ENCODE results near the gene CEP112. TPM values are rescaled to one million over a fixed set of nuclear protein-coding genes. Genes with fewer than 3 reads are reported as not detected.

The CEP112 gene
- total RNA-seq, 1 donor from 2014 or later = 24.5 TPM

DNA sequence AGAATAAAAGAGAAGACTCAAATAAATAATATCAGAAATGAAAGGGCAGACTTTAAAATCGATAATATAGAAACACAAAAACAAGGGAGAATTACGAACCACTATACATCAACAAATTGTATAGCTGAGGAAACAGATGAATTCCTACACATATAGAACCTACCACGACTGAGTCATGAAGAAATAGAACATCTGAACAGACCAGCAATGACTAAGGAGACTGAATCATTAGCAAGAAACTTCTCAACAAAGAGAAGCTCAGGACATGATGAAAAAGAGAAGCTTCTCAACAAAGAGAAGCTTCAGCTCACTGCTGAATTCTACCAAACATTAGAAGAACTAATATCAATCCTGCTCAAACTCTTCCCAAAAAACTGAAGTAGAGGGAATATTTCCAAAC lies 255.9 kb downstream of the CEP112 start:
- peaks cover 39% of the 10 kb centered on the region for H3K36me3 Mint-ChIP-seq (ENCODE audit: low read depth)
- H3K27me3 Mint-ChIP-seq (ENCODE audit: low read depth) = no peaks in the 10 kb centered on the region
- H3K4me3 Mint-ChIP-seq = no peak overlapping the region
- no peaks in the 10 kb centered on the region for H3K4me1 Mint-ChIP-seq
- DNase-seq (ENCODE audit: low read depth, low spot score) = no peak
- H3K27ac Mint-ChIP-seq (ENCODE audit: unreplicated experiment) = no peak overlapping the region
- peaks cover 25% of the 10 kb centered on the region for H3K9me3 Mint-ChIP-seq
- TF ChIP-seq, protein P1, sequence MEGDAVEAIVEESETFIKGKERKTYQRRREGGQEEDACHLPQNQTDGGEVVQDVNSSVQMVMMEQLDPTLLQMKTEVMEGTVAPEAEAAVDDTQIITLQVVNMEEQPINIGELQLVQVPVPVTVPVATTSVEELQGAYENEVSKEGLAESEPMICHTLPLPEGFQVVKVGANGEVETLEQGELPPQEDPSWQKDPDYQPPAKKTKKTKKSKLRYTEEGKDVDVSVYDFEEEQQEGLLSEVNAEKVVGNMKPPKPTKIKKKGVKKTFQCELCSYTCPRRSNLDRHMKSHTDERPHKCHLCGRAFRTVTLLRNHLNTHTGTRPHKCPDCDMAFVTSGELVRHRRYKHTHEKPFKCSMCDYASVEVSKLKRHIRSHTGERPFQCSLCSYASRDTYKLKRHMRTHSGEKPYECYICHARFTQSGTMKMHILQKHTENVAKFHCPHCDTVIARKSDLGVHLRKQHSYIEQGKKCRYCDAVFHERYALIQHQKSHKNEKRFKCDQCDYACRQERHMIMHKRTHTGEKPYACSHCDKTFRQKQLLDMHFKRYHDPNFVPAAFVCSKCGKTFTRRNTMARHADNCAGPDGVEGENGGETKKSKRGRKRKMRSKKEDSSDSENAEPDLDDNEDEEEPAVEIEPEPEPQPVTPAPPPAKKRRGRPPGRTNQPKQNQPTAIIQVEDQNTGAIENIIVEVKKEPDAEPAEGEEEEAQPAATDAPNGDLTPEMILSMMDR (conservative IDR thresholded peaks at IDR 0.05) = no peak

DNA sequence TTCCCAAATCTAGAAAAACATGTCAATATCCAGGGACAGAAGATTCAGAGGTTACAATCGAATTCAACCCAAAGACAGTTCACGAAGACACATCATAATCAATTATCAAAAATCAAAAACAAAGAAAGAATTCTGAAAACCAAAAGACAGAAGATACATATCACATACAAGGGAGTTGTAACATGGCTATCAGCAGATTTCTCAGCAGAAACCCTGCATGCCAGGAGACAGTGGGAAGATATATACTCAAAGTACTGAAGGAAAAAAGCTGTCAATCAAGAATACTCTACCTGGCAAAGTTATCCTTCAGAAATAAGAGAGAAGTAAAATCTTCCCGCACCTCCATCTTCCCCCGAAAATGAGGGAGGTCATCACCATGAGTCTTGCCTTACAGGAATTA lies 258.6 kb downstream of the CEP112 start:
- no peaks in the 10 kb centered on the region for H3K27me3 Mint-ChIP-seq (ENCODE audit: low read depth)
- TF ChIP-seq, protein P1 (conservative IDR thresholded peaks at IDR 0.05) = no peak
- H3K9me3 Mint-ChIP-seq = peaks cover 16% of the 10 kb centered on the region
- H3K4me1 Mint-ChIP-seq = no peaks in the 10 kb centered on the region
- DNase-seq (ENCODE audit: low read depth, low spot score) = no peak
- H3K36me3 Mint-ChIP-seq (ENCODE audit: low read depth) = peaks cover 31% of the 10 kb centered on the region
- no peak overlapping the region for H3K4me3 Mint-ChIP-seq
- no peak overlapping the region for H3K27ac Mint-ChIP-seq (ENCODE audit: unreplicated experiment)

DNA sequence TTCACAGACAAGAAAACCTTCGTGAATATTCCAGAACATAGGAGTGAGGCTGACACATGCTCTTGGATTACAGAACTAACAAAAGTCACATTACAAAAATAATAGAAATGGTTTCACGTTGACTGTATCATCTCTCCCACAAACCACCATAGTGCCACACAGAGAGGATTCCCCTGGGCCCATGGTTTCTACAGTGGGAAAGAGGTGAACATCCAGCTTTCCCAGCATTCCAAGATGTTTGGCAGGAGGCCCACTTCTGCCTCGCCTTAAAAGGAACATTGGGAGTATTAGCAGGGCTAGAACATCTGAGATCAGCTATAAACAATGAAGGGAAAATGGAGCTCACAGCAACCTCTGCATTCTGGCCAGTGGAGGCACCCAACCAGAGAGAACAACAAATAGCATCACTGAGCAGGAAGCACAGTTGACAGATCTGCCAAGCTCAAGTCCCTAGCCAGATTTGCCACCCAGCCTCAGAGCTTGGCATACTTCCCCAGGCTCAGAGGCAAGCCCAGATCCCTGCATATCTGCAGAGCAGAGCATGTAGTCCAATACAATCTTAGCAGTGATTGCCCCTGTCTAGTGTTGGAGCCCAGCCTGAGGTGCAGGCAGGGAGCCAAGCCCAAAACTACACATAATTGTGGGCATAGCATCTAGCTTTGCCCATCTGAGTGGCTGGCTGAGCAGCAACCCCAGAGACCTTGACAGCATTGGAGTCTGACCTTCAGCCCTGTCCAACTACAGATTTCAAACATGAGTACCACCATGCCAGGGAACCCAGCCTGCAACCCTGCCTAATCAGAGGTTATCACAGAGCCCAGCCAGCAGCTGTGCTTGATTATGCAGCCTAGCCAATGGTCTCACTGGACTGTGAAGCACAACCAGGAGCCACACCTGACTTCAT lies 260.4 kb downstream of the CEP112 start:
- Mint-ChIP-seq H3K4me1 (no peaks in the 10 kb centered on the region), H3K4me3 (no peak overlapping the region), H3K36me3 (ENCODE audit: low read depth) (peaks cover 38% of the 10 kb centered on the region), H3K27ac (ENCODE audit: unreplicated experiment) (no peak overlapping the region), H3K9me3 (peaks cover 16% of the 10 kb centered on the region), H3K27me3 (ENCODE audit: low read depth) (no peaks in the 10 kb centered on the region)
- no peak for DNase-seq (ENCODE audit: low read depth, low spot score)
- TF ChIP-seq, protein P1 (conservative IDR thresholded peaks at IDR 0.05) = no peak

DNA sequence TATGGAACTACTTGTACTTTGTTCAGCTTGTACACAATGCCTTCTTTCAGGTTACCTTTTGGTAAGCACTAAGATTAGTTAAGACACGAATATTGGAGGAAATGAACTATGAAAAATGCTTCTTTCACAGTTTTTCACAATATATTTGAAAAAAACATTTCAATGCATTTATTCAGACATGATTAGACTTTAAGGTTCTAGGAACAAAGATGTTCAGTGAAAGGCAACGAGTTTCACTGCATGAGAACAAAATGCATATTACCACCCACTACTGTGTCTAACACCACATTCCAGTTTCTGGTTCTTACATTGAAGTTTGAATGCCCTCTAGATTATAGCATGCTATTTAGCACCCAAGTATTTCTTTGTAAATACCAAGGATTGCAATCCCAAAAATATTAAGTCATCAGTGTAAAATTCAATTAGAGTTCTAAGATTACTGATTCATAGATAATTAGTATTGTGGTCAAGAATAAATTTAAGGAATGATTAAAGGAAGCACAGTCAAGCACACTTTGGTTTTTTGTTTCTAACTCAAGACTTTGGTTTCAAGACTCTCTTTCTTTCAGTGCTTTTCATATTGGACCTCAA lies 261.7 kb downstream of the CEP112 start:
- TF ChIP-seq, protein P1 (conservative IDR thresholded peaks at IDR 0.05) = no peak
- Mint-ChIP-seq H3K36me3 (ENCODE audit: low read depth) (peaks cover 31% of the 10 kb centered on the region), H3K27me3 (ENCODE audit: low read depth) (no peaks in the 10 kb centered on the region), H3K4me3 (no peak overlapping the region), H3K9me3 (peaks cover 9% of the 10 kb centered on the region), H3K27ac (ENCODE audit: unreplicated experiment) (no peak overlapping the region), H3K4me1 (no peaks in the 10 kb centered on the region)
- DNase-seq (ENCODE audit: low read depth, low spot score) = no peak

DNA sequence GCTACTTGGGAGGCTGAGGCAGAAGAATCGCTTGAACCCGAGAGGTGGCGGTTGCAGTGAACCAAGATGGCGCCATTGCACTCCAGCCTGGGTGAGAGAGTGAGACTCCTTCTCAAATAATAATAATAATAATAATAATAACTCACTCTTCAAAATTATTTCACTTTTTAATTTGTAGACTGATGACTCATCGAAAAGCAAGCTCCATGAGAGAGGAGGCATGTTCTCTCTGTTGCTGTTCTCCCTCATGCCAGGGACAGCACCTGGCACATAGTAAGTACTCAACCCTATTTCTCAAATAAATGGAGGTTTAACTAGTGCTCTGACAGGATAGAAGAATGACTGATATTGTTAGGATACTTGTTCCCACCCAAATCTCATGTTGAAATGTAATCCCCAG lies 265.3 kb downstream of the CEP112 start:
- no peaks in the 10 kb centered on the region for H3K4me1 Mint-ChIP-seq
- H3K9me3 Mint-ChIP-seq = peaks cover 7% of the 10 kb centered on the region
- H3K27me3 Mint-ChIP-seq (ENCODE audit: low read depth) = no peaks in the 10 kb centered on the region
- no peak for DNase-seq (ENCODE audit: low read depth, low spot score)
- no peak overlapping the region for H3K27ac Mint-ChIP-seq (ENCODE audit: unreplicated experiment)
- H3K36me3 Mint-ChIP-seq (ENCODE audit: low read depth) = peaks cover 18% of the 10 kb centered on the region
- no peak overlapping the region for H3K4me3 Mint-ChIP-seq
- TF ChIP-seq, protein P1 (conservative IDR thresholded peaks at IDR 0.05) = no peak

All from neural crest cell (in vitro differentiated cells).